ENCODE measurements around the gene KCNS3.

The KCNS3 gene

GRCh38 chr2:17950006-17950405, 71.5 kb downstream of the KCNS3 start:
- DNase-seq (ENCODE audit: low spot score) = no peak
- TF ChIP-seq CTCF (IDR thresholded peaks at IDR 0.05; ENCODE audit: poor library complexity, severe bottlenecking) = no peak
- no peak overlapping the region for H3K4me3 ChIP-seq (ENCODE audit: severe bottlenecking)
- H3K36me3 ChIP-seq (ENCODE audit: low read depth) = no peaks in the 10 kb centered on the region
- H3K4me1 ChIP-seq (ENCODE audit: insufficient read depth, poor library complexity, severe bottlenecking) = no peaks in the 10 kb centered on the region
- H3K9me3 ChIP-seq (ENCODE audit: severe bottlenecking) = no peaks in the 10 kb centered on the region
- peaks cover 3% of the 10 kb centered on the region for H3K27me3 ChIP-seq (ENCODE audit: insufficient read depth, poor library complexity, severe bottlenecking)
- ATAC-seq (ENCODE audit: low read depth) = no peak
- H3K27ac ChIP-seq (ENCODE audit: poor library complexity, severe bottlenecking) = no peak overlapping the region

GRCh38 chr2:17951563-17951962, 73.1 kb downstream of the KCNS3 start:
- Histone ChIP-seq H3K4me1 (ENCODE audit: insufficient read depth, poor library complexity, severe bottlenecking) (no peaks in the 10 kb centered on the region), H3K36me3 (ENCODE audit: low read depth) (no peaks in the 10 kb centered on the region), H3K9me3 (ENCODE audit: severe bottlenecking) (no peaks in the 10 kb centered on the region), H3K27ac (ENCODE audit: poor library complexity, severe bottlenecking) (no peak overlapping the region), H3K27me3 (ENCODE audit: insufficient read depth, poor library complexity, severe bottlenecking) (no peaks in the 10 kb centered on the region), H3K4me3 (ENCODE audit: severe bottlenecking) (no peak overlapping the region)
- no peak for TF ChIP-seq CTCF (IDR thresholded peaks at IDR 0.05; ENCODE audit: poor library complexity, severe bottlenecking)
- no peak for DNase-seq (ENCODE audit: low spot score)
- no peak for ATAC-seq (ENCODE audit: low read depth)

- H3K9me3 ChIP-seq (ENCODE audit: severe bottlenecking) = no peaks in the 10 kb centered on the region
- ATAC-seq (ENCODE audit: low read depth) (no peak), DNase-seq (ENCODE audit: low spot score) (no peak)
- TF ChIP-seq CTCF (IDR thresholded peaks at IDR 0.05; ENCODE audit: poor library complexity, severe bottlenecking) = no peak
- H3K27ac ChIP-seq (ENCODE audit: poor library complexity, severe bottlenecking) = no peak overlapping the region
- H3K4me3 ChIP-seq (ENCODE audit: severe bottlenecking) = no peak overlapping the region
- no peaks in the 10 kb centered on the region for H3K36me3 ChIP-seq (ENCODE audit: low read depth)
- H3K27me3 ChIP-seq (ENCODE audit: insufficient read depth, poor library complexity, severe bottlenecking) = no peaks in the 10 kb centered on the region
- H3K4me1 ChIP-seq (ENCODE audit: insufficient read depth, poor library complexity, severe bottlenecking) = no peaks in the 10 kb centered on the region
These were observed 80.1 kb downstream of the KCNS3 start for GRCh38 chr2:17958466-17959092.

GRCh38 chr2:17959356-17959755, 80.9 kb downstream of the KCNS3 start:
- Histone ChIP-seq H3K36me3 (ENCODE audit: low read depth) (no peaks in the 10 kb centered on the region), H3K27ac (ENCODE audit: poor library complexity, severe bottlenecking) (no peak overlapping the region), H3K4me3 (ENCODE audit: severe bottlenecking) (no peak overlapping the region), H3K27me3 (ENCODE audit: insufficient read depth, poor library complexity, severe bottlenecking) (no peaks in the 10 kb centered on the region), H3K4me1 (ENCODE audit: insufficient read depth, poor library complexity, severe bottlenecking) (no peaks in the 10 kb centered on the region), H3K9me3 (ENCODE audit: severe bottlenecking) (no peaks in the 10 kb centered on the region)
- TF ChIP-seq CTCF (IDR thresholded peaks at IDR 0.05; ENCODE audit: poor library complexity, severe bottlenecking) = no peak
- DNase-seq (ENCODE audit: low spot score) = no peak
- no peak for ATAC-seq (ENCODE audit: low read depth)

- ATAC-seq (ENCODE audit: low read depth) (no peak), DNase-seq (ENCODE audit: low spot score) (no peak)
- Histone ChIP-seq H3K9me3 (ENCODE audit: severe bottlenecking) (no peaks in the 10 kb centered on the region), H3K27me3 (ENCODE audit: insufficient read depth, poor library complexity, severe bottlenecking) (no peaks in the 10 kb centered on the region), H3K4me1 (ENCODE audit: insufficient read depth, poor library complexity, severe bottlenecking) (no peaks in the 10 kb centered on the region), H3K36me3 (ENCODE audit: low read depth) (no peaks in the 10 kb centered on the region), H3K27ac (ENCODE audit: poor library complexity, severe bottlenecking) (no peak overlapping the region), H3K4me3 (ENCODE audit: severe bottlenecking) (no peak overlapping the region)
- no peak for TF ChIP-seq CTCF (IDR thresholded peaks at IDR 0.05; ENCODE audit: poor library complexity, severe bottlenecking)
These were observed 81.4 kb downstream of the KCNS3 start for GRCh38 chr2:17959833-17960232.

Measured in RWPE2 (cell line).